ENCODE data around the gene NFATC1.
A peak's percentile ranks its signal among the peaks of the same experiment; 100 is the strongest.

Gene NFATC1

GRCh38 chr18:79554945-79555645 lies 159.4 kb downstream of the NFATC1 start:
- Histone ChIP-seq H3K79me2 (ENCODE audit: insufficient read depth, low read length) (no peaks in the 10 kb centered on the region), H3K4me1 (ENCODE audit: insufficient read depth, low read length) (no peaks in the 10 kb centered on the region), H2AFZ (ENCODE audit: low read depth, low read length) (no peak overlapping the region), H3K9ac (ENCODE audit: low read depth, low read length) (no peak overlapping the region), H3K27ac (ENCODE audit: low read length) (no peak overlapping the region), H3K36me3 (ENCODE audit: insufficient read depth, low read length) (no peaks in the 10 kb centered on the region), H3K27me3 (ENCODE audit: insufficient read depth, low read length, poor library complexity) (no peaks in the 10 kb centered on the region), H3K4me2 (ENCODE audit: insufficient read depth, low read length) (no peak overlapping the region), H4K20me1 (ENCODE audit: insufficient read depth, low read length) (no peaks in the 10 kb centered on the region; the same call in 1 of the 2 replicates), H3K9me3 (ENCODE audit: insufficient read depth, low read length, severe bottlenecking) (no peaks in the 10 kb centered on the region), H3K4me3 (ENCODE audit: low read depth in 1 of 2, low read length in 2 of 2) (no peak overlapping the region)
- ATAC-seq (ENCODE audit: insufficient read depth, low read depth) = no peak
- DNase-seq = no peak
- TF ChIP-seq EZH2 (IDR thresholded peaks at IDR 0.05; ENCODE audit: borderline replicate concordance, low read depth, low read length, severe bottlenecking) (no peak), CTCF (IDR thresholded peaks at IDR 0.05; ENCODE audit: borderline replicate concordance, extremely low read depth, low read length, poor library complexity, severe bottlenecking) (no peak)

- H3K27me3 ChIP-seq (ENCODE audit: insufficient read depth, low read length, poor library complexity) = no peaks in the 10 kb centered on the region
- no peaks in the 10 kb centered on the region for H3K36me3 ChIP-seq (ENCODE audit: insufficient read depth, low read length)
- H3K4me3 ChIP-seq (ENCODE audit: low read depth in 1 of 2, low read length in 2 of 2) = no peak overlapping the region
- H4K20me1 ChIP-seq (ENCODE audit: insufficient read depth, low read length) = no peaks in the 10 kb centered on the region; the same call in 1 of the 2 replicates
- H3K4me1 ChIP-seq (ENCODE audit: insufficient read depth, low read length) = no peaks in the 10 kb centered on the region
- H3K4me2 ChIP-seq (ENCODE audit: insufficient read depth, low read length) = no peak overlapping the region
- H3K9me3 ChIP-seq (ENCODE audit: insufficient read depth, low read length, severe bottlenecking) = no peaks in the 10 kb centered on the region
- no peak overlapping the region for H3K27ac ChIP-seq (ENCODE audit: low read length)
- no peak overlapping the region for H3K9ac ChIP-seq (ENCODE audit: low read depth, low read length)
- H2AFZ ChIP-seq (ENCODE audit: low read depth, low read length) = no peak overlapping the region
- no peaks in the 10 kb centered on the region for H3K79me2 ChIP-seq (ENCODE audit: insufficient read depth, low read length)
- ATAC-seq (ENCODE audit: insufficient read depth, low read depth) (no peak), DNase-seq (no peak)
- TF ChIP-seq CTCF (IDR thresholded peaks at IDR 0.05; ENCODE audit: borderline replicate concordance, extremely low read depth, low read length, poor library complexity, severe bottlenecking) (no peak), EZH2 (IDR thresholded peaks at IDR 0.05; ENCODE audit: borderline replicate concordance, low read depth, low read length, severe bottlenecking) (no peak)
Observed at GRCh38 chr18:79555885-79556284, 160.2 kb downstream of the NFATC1 start.

- Histone ChIP-seq H4K20me1 (ENCODE audit: insufficient read depth, low read length) (no peaks in the 10 kb centered on the region; the same call in 1 of the 2 replicates), H3K4me2 (ENCODE audit: insufficient read depth, low read length) (no peak overlapping the region), H3K36me3 (ENCODE audit: insufficient read depth, low read length) (no peaks in the 10 kb centered on the region), H3K9ac (ENCODE audit: low read depth, low read length) (no peak overlapping the region), H3K79me2 (ENCODE audit: insufficient read depth, low read length) (no peaks in the 10 kb centered on the region), H2AFZ (ENCODE audit: low read depth, low read length) (no peak overlapping the region), H3K4me3 (ENCODE audit: low read depth in 1 of 2, low read length in 2 of 2) (no peak overlapping the region), H3K9me3 (ENCODE audit: insufficient read depth, low read length, severe bottlenecking) (no peaks in the 10 kb centered on the region), H3K27ac (ENCODE audit: low read length) (no peak overlapping the region), H3K4me1 (ENCODE audit: insufficient read depth, low read length) (no peaks in the 10 kb centered on the region), H3K27me3 (ENCODE audit: insufficient read depth, low read length, poor library complexity) (no peaks in the 10 kb centered on the region)
- TF ChIP-seq CTCF (IDR thresholded peaks at IDR 0.05; ENCODE audit: borderline replicate concordance, extremely low read depth, low read length, poor library complexity, severe bottlenecking) (no peak), EZH2 (IDR thresholded peaks at IDR 0.05; ENCODE audit: borderline replicate concordance, low read depth, low read length, severe bottlenecking) (no peak)
- DNase-seq (no peak), ATAC-seq (ENCODE audit: insufficient read depth, low read depth) (peak; percentile 24; the same call in 1 of the 3 replicates)
Observed at GRCh38 chr18:79556829-79557585, 161.3 kb downstream of the NFATC1 start.

Data from DND-41 (cell line).